Mesendoderm (in vitro differentiated cells): ENCODE data around the gene TMEM41B.

ENCODE experiments used
- DNase-seq: peaks from one replicate; pipeline ENCODE4 v3.0.0; 2013
- H2AK5ac ChIP-seq: 2 replicates; pipeline ENCODE4 v1.6.1; 2013; ENCODE audit warnings: low read length, inconsistent platforms
- H2BK120ac ChIP-seq: 2 replicates; pipeline ENCODE4 v1.6.1; 2013; ENCODE audit warnings: low read depth, mild to moderate bottlenecking, low read length, moderate library complexity, mixed read lengths
- H2BK15ac ChIP-seq: replicated peaks from 2 replicates; pipeline ENCODE4 v1.6.1; 2013; ENCODE audit warnings: low read depth, mild to moderate bottlenecking, moderate library complexity
- H2BK5ac ChIP-seq: 2 replicates; pipeline ENCODE4 v1.6.1; 2013; ENCODE audit warnings: low read length, inconsistent platforms
- H3K18ac ChIP-seq: 2 replicates; pipeline ENCODE4 v1.6.1; 2013; ENCODE audit warnings: mild to moderate bottlenecking, low read length, mixed read lengths
- H3K23ac ChIP-seq: one replicate; pipeline ENCODE4 v1.6.1; 2013; ENCODE audit warnings: low read length
- H3K27ac ChIP-seq: 2 replicates; pipeline ENCODE4 v1.5.1; 2013; ENCODE audit warnings: low read depth, mild to moderate bottlenecking, inconsistent platforms, low read length, moderate library complexity
- H3K27me3 ChIP-seq: 2 replicates; pipeline ENCODE4 v1.6.1; 2013; ENCODE audit warnings: low read length, control low read depth, mild to moderate bottlenecking, inconsistent platforms; ENCODE audit not compliant: insufficient read depth, poor library complexity
- H3K36me3 ChIP-seq: 2 replicates; pipeline ENCODE4 v1.6.1; 2013; ENCODE audit warnings: low read length, inconsistent platforms; ENCODE audit not compliant: control insufficient read depth, insufficient read depth
- H3K4ac ChIP-seq: one replicate; pipeline ENCODE4 v1.6.1; 2013; ENCODE audit warnings: low read depth, mild to moderate bottlenecking, low read length, moderate library complexity
- H3K4me1 ChIP-seq: 2 replicates; pipeline ENCODE4 v1.6.1; 2013; ENCODE audit warnings: low read depth, low read length, inconsistent platforms; ENCODE audit not compliant: control insufficient read depth
- H3K4me2 ChIP-seq: 2 replicates; pipeline ENCODE4 v1.6.1; 2013; ENCODE audit warnings: low read length
- H3K4me3 ChIP-seq: 2 replicates; pipeline ENCODE4 v1.5.1; 2013; ENCODE audit warnings: mild to moderate bottlenecking, low read length
- H3K56ac ChIP-seq: one replicate; pipeline ENCODE4 v1.6.1; 2013; ENCODE audit warnings: low read length
- H3K79me1 ChIP-seq: 2 replicates; pipeline ENCODE4 v1.6.1; 2013; ENCODE audit warnings: low read length, inconsistent platforms
- H3K79me2 ChIP-seq: 2 replicates; pipeline ENCODE4 v1.6.1; 2013; ENCODE audit warnings: mild to moderate bottlenecking, low read length; ENCODE audit not compliant: control insufficient read depth, insufficient read depth
- H3K9ac ChIP-seq: 2 replicates; pipeline ENCODE4 v1.6.1; 2013; ENCODE audit warnings: low read length, inconsistent platforms
- H4K5ac ChIP-seq: one replicate; pipeline ENCODE4 v1.6.1; 2013; ENCODE audit warnings: low read length
- H4K8ac ChIP-seq: one replicate; pipeline ENCODE4 v1.6.1; 2013; ENCODE audit warnings: low read depth, mild to moderate bottlenecking, control low read depth, low read length, moderate library complexity
- WGBS: extraction: QIAGEN DNeasy Blood & Tissue Kit; methylation state at CpG from one replicate; pipeline ENCODE4 v1.1.7; 2013; ENCODE audit warnings: low lambda C conversion rate, missing lambda C conversion rate; ENCODE audit not compliant: insufficient coverage; ENCODE audit errors: extremely low coverage; 5-methylcytosine and 5-hydroxymethylcytosine counted together

The TMEM41B gene

DNA sequence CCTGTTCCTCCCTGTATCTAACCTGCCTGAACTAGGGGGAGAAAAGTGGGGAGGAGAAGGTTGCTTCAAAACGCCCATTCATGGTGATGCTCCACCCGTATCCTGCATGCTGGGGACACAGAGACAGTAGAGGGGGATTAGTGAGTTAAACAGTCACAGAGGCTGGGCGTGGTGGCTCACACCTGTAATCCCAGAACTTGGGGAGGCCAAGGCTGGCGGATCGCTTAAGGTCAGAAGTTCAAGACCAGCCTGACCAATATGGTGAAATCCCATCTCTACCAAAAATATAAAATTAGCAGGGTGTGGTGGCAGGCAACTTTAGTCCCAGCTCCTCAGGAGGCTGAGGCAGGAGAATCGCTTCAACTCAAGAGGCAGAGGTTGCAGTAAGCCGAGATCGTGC, 47.5 kb downstream of the TMEM41B start:
- DNase-seq: no peak
- no peak overlapping the region for H2BK120ac ChIP-seq
- WGBS: no CpG with 5 or more reads among the region's 8 CpGs

DNA sequence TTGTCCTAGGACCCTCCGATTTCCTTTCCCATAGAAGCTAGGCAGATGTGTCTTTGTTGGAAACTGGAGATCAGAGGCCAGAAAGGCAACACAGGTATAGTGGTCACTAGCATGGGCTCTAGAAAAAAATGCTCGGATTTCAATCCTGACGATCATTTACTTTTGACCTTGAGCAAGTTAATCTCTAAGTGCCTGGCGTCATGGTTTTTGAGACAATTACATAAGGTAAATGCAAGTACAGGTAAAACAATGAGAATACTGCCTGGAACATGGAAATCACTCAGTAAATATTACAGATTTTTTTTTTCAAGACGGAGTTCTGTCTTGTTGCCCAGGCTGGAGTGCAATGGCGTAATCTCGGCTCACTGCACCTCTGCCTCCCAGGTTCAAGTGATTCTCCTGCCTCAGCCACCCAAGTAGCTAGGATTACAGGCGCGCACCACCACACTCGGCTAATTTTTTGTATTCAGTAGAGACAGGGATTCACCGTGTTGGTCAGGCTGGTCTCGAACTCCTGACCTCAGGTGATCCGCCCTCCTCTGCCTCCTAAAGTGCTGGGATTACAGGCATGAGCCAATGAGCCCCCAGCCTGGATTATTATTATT, 48.2 kb downstream of the TMEM41B start:
- H3K18ac ChIP-seq: peak overlapping the region; percentile 33
- no CpG with 5 or more reads among the region's 13 CpGs for WGBS
- peak overlapping the region; percentile 93 for H3K9ac ChIP-seq
- no peaks in the 10 kb centered on the region for H3K4me1 ChIP-seq
- no peak overlapping the region for H4K5ac ChIP-seq
- H3K79me2 ChIP-seq: peaks cover 28% of the 10 kb centered on the region
- no peak overlapping the region for H2AK5ac ChIP-seq
- H2BK120ac ChIP-seq: no peak overlapping the region
- H4K8ac ChIP-seq: no peak overlapping the region
- no peak overlapping the region for H2BK5ac ChIP-seq
- no peak overlapping the region for H3K4ac ChIP-seq
- no peaks in the 10 kb centered on the region for H3K36me3 ChIP-seq
- H3K79me1 ChIP-seq: peaks cover 1% of the 10 kb centered on the region
- H3K23ac ChIP-seq: no peak overlapping the region
- DNase-seq: no peak
- peak overlapping the region; percentile 47 for H3K4me2 ChIP-seq
- H3K27me3 ChIP-seq: no peaks in the 10 kb centered on the region
- H3K27ac ChIP-seq: no peak overlapping the region
- H3K4me3 ChIP-seq: no peak overlapping the region
- H2BK15ac ChIP-seq: no peak overlapping the region
- H3K56ac ChIP-seq: peak overlapping the region; percentile 96

More for the DNA sequence above, 47.5 kb downstream of the TMEM41B start:
- peaks cover 1% of the 10 kb centered on the region for H3K79me1 ChIP-seq
- no peak overlapping the region for H3K56ac ChIP-seq
- H3K4me2 ChIP-seq: no peak overlapping the region
- no peak overlapping the region for H3K9ac ChIP-seq
- no peaks in the 10 kb centered on the region for H3K27me3 ChIP-seq
- no peak overlapping the region for H3K23ac ChIP-seq
- H3K36me3 ChIP-seq: no peaks in the 10 kb centered on the region
- H3K4ac ChIP-seq: no peak overlapping the region
- no peak overlapping the region for H3K4me3 ChIP-seq
- no peak overlapping the region for H4K5ac ChIP-seq
- no peak overlapping the region for H2BK5ac ChIP-seq
- no peak overlapping the region for H3K18ac ChIP-seq
- H4K8ac ChIP-seq: no peak overlapping the region
- H3K79me2 ChIP-seq: peaks cover 23% of the 10 kb centered on the region
- no peak overlapping the region for H2AK5ac ChIP-seq
- no peak overlapping the region for H2BK15ac ChIP-seq
- H3K4me1 ChIP-seq: no peaks in the 10 kb centered on the region
- H3K27ac ChIP-seq: no peak overlapping the region

- Histone ChIP-seq H2BK15ac (no peak within 1 kb of the TSS), H2BK5ac (peak within 1 kb of the TSS; percentile 27), H3K23ac (no peak within 1 kb of the TSS), H3K4me3 (peak within 1 kb of the TSS; percentile 93), H3K79me2 (peaks cover 36% of the 10 kb centered on the region), H2BK120ac (peak within 1 kb of the TSS; percentile 18), H3K27me3 (no peaks in the 10 kb centered on the region), H2AK5ac (peak within 1 kb of the TSS; percentile 69), H3K9ac (peak within 1 kb of the TSS; percentile 93), H3K4me1 (no peaks in the 10 kb centered on the region), H3K36me3 (no peaks in the 10 kb centered on the region), H3K4ac (peak within 1 kb of the TSS; percentile 83), H3K4me2 (peak within 1 kb of the TSS; percentile 98), H4K8ac (no peak within 1 kb of the TSS), H3K27ac (peak within 1 kb of the TSS; percentile 67), H3K79me1 (peaks cover 1% of the 10 kb centered on the region), H3K18ac (peak within 1 kb of the TSS; percentile 96), H4K5ac (no peak within 1 kb of the TSS), H3K56ac (peak within 1 kb of the TSS; percentile 96)
- no CpG with 5 or more reads among the region's 63 CpGs for WGBS
- peak; percentile 94 for DNase-seq
These were observed 48.9 kb downstream of the TMEM41B start, which contains the start of gene DENND5A for GRCh38 chr11:9265211-9266131. DENND5A (minus strand) TSS chr11:9265350; CDS start chr11:9265069, 281 bp downstream.

DNA sequence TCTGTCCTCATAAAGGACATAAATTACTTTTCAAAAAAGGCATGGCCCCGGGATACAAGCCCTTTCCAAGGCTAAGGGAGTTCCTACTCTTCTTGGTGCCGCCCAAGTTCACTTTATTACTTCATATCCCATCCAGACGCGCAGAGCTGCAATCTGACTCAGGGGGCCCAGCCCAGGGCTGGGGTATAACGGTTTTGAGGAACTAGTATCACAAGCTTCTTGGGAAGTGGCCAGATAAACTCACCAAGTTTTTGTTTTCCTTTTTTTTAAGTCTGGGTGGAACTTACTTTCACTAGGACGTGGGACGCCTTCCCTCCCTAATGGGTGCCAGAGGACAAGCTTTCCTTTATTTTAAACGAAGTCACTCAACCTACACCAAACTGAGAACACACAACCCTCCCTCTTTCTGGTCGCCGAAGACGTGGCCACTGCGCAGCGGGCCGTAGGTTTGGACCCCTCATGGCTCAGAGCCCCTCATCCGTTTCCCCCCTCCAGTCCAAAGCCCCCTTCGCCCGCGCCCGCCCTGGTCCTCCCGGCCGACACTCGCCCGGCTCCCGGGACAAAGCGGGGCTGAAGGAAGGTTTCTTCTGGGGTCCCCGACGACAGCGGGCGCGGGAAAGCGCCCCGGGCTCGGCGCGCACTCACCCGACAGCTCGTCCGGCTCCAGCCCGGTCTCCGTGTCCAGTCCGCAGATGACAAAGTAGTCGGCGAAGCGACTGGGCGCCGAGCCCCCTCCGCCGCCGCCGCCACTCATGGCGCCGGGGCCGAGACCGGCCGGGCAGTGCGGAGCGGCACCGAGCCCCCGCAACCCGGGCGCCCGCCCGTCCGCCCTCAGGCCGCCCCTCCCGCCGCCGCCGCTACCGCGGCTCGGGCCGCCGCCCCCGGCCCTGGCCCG, 49.8 kb downstream of the TMEM41B start:
- Histone ChIP-seq H3K18ac (peak overlapping the region; percentile 96), H3K27me3 (no peaks in the 10 kb centered on the region), H4K8ac (no peak overlapping the region), H3K4me3 (peak overlapping the region; percentile 93), H3K36me3 (no peaks in the 10 kb centered on the region), H2AK5ac (peak overlapping the region; percentile 69), H3K4me2 (peak overlapping the region; percentile 98), H3K4ac (peak overlapping the region; percentile 83), H3K23ac (no peak overlapping the region), H4K5ac (no peak overlapping the region), H3K56ac (peak overlapping the region; percentile 96), H3K9ac (peak overlapping the region; percentile 93), H2BK15ac (no peak overlapping the region), H3K4me1 (no peaks in the 10 kb centered on the region), H3K27ac (peak overlapping the region; percentile 67), H2BK5ac (no peak overlapping the region), H2BK120ac (no peak overlapping the region), H3K79me1 (peaks cover 1% of the 10 kb centered on the region), H3K79me2 (peaks cover 45% of the 10 kb centered on the region)
- no CpG with 5 or more reads among the region's 76 CpGs for WGBS
- DNase-seq: peak; percentile 40

DNA sequence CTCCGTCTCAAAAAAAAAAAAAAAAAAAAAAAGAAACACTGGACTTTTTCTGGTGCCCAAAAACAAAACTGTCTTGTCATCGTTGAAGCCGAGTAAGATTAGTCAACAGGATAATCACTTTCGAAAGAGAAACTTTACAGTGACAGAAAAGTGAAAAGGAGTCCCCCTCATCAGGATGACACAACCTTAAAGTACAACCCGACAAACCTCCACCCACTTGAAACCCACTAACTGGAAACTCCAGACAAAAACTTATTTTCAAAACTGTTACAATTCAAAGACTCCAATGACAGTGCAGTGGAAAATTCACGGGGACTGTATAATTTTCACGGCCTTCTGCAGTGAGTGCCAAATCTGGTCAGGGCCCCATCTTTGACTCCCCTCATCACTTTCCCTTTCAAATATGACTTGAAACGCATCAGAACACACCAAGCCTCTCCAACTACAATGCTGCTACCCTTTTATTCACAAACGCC, 50.5 kb downstream of the TMEM41B start:
- no peak overlapping the region for H4K8ac ChIP-seq
- H2BK15ac ChIP-seq: no peak overlapping the region
- no peak overlapping the region for H4K5ac ChIP-seq
- WGBS: no CpG with 5 or more reads among the region's 9 CpGs
- H3K23ac ChIP-seq: no peak overlapping the region
- H3K18ac ChIP-seq: peak overlapping the region; percentile 41
- peak overlapping the region; percentile 93 for H3K9ac ChIP-seq
- peaks cover 1% of the 10 kb centered on the region for H3K79me1 ChIP-seq
- H2AK5ac ChIP-seq: no peak overlapping the region
- H3K4me3 ChIP-seq: peak overlapping the region; percentile 93
- peaks cover 49% of the 10 kb centered on the region for H3K79me2 ChIP-seq
- H3K4me1 ChIP-seq: no peaks in the 10 kb centered on the region
- H3K27ac ChIP-seq: no peak overlapping the region
- H2BK120ac ChIP-seq: no peak overlapping the region
- H3K56ac ChIP-seq: peak overlapping the region; percentile 96
- DNase-seq: no peak
- H3K4me2 ChIP-seq: peak overlapping the region; percentile 98
- no peaks in the 10 kb centered on the region for H3K27me3 ChIP-seq
- no peaks in the 10 kb centered on the region for H3K36me3 ChIP-seq
- no peak overlapping the region for H3K4ac ChIP-seq
- H2BK5ac ChIP-seq: no peak overlapping the region
